CD14-positive monocyte (primary cell): ENCODE measurements around the gene ADCY2. TPM values are rescaled to one million over a fixed set of nuclear protein-coding genes. Genes with fewer than 3 reads are reported as not detected.

Source experiments
- DNase-seq, 3 donors: peaks; one replicate each; pipeline ENCODE4 v3.0.0-alpha.2; 2011 to 2022
- H2AFZ ChIP-seq: 2 replicates; pipeline ENCODE4 v1.6.0; 2012; ENCODE audit warnings: mild to moderate bottlenecking, low read depth, low read length, inconsistent platforms; ENCODE audit not compliant: insufficient read depth, poor library complexity, severe bottlenecking
- H3K27ac ChIP-seq, 2 donors: 1 replicate in 1 of 2; 2 replicates in 1 of 2; pipeline ENCODE4 v1.5.1; 2012 to 2013; ENCODE audit warnings: low read length in 2 of 2, control low read depth in 1 of 2, inconsistent platforms in 1 of 2, low read depth in 1 of 2, mild to moderate bottlenecking in 1 of 2
- H3K27me3 ChIP-seq, 2 donors: one replicate each; pipeline versions ENCODE4 v1.6.0 to v1.6.1; 2011 to 2013; ENCODE audit warnings: low read length in 2 of 2; ENCODE audit not compliant: control insufficient read depth in 2 of 2, insufficient read depth in 2 of 2
- H3K36me3 ChIP-seq, 2 donors: replicated peaks in 1 of 2; 1 replicate in 1 of 2; 2 replicates in 1 of 2; pipeline versions ENCODE4 v1.5.1 to v1.6.1; 2012 to 2013; ENCODE audit warnings: low read length in 2 of 2, control low read depth in 1 of 2, inconsistent platforms in 1 of 2, mild to moderate bottlenecking in 1 of 2; ENCODE audit not compliant: insufficient read depth in 2 of 2, control insufficient read depth in 1 of 2
- H3K4me1 ChIP-seq, 2 donors: 1 replicate in 1 of 2; 2 replicates in 1 of 2; pipeline versions ENCODE4 v1.5.1 to v1.6.1; 2012 to 2013; ENCODE audit warnings: low read length in 2 of 2, control low read depth in 1 of 2, inconsistent platforms in 1 of 2, mild to moderate bottlenecking in 1 of 2, moderate library complexity in 1 of 2; ENCODE audit not compliant: insufficient read depth in 2 of 2, control insufficient read depth in 1 of 2
- H3K4me2 ChIP-seq: replicated peaks from 2 replicates; pipeline ENCODE3; 2012; ENCODE audit warnings: low read length, moderate library complexity, mild to moderate bottlenecking; ENCODE audit not compliant: poor library complexity, severe bottlenecking; ENCODE audit errors: extremely low read depth
- H3K4me3 ChIP-seq, 3 experiments: fragments of 200-600 bp in 1 of 3; sonication (generic) in 1 of 3; replicated peaks in 1 of 3; 1 replicate in 2 of 3; 2 replicates in 1 of 3; pipeline ENCODE4 v1.5.1; 2011 to 2013; ENCODE audit warnings: low read length in 3 of 3, mild to moderate bottlenecking in 3 of 3, control low read depth in 2 of 3, low read depth in 2 of 3, inconsistent platforms in 1 of 3, moderate library complexity in 1 of 3
- H3K79me2 ChIP-seq: 2 replicates; pipeline ENCODE4 v1.6.0; 2012; ENCODE audit warnings: mild to moderate bottlenecking, control low read depth, inconsistent platforms, low read length, moderate library complexity; ENCODE audit not compliant: insufficient read depth
- H3K9ac ChIP-seq: 2 replicates; pipeline ENCODE4 v1.6.0; 2017; ENCODE audit warnings: low read length, mild to moderate bottlenecking; ENCODE audit not compliant: insufficient read depth, poor library complexity, severe bottlenecking
- H3K9me3 ChIP-seq, 2 donors: replicated peaks in 1 of 2; 1 replicate in 1 of 2; 2 replicates in 1 of 2; pipeline versions ENCODE4 v1.5.1 to v1.6.1; 2012 to 2013; ENCODE audit warnings: low read length in 2 of 2, control low read depth in 1 of 2; ENCODE audit not compliant: control insufficient read depth in 1 of 2, insufficient read depth in 1 of 2
- H4K20me1 ChIP-seq: 2 replicates; pipeline ENCODE4 v1.6.0; 2012; ENCODE audit warnings: mild to moderate bottlenecking, low read length, control low read depth, moderate library complexity; ENCODE audit not compliant: insufficient read depth
- H3K27ac Mint-ChIP-seq, 7 donors: one replicate each; pipeline ENCODE4 v1.8.0; 2020; ENCODE audit warnings: mild to moderate bottlenecking in 7 of 7, mixed read lengths in 7 of 7, moderate library complexity in 6 of 7, inconsistent platforms in 2 of 7
- H3K27me3 Mint-ChIP-seq, 3 donors: one replicate each; pipeline ENCODE4 v1.8.0; 2021 to 2022; ENCODE audit warnings: low read depth in 3 of 3, mild to moderate bottlenecking in 3 of 3, mixed read lengths in 3 of 3, moderate library complexity in 3 of 3, inconsistent platforms in 1 of 3
- H3K36me3 Mint-ChIP-seq, 2 donors: one replicate each; pipeline ENCODE4 v1.8.0; 2020; ENCODE audit warnings: mixed read lengths in 2 of 2, inconsistent platforms in 1 of 2, mild to moderate bottlenecking in 1 of 2
- H3K4me1 Mint-ChIP-seq: one replicate; pipeline ENCODE4 v1.8.0; 2020; ENCODE audit warnings: mild to moderate bottlenecking, mixed read lengths
- H3K4me3 Mint-ChIP-seq, 2 donors: one replicate each; pipeline ENCODE4 v1.8.0; 2020; ENCODE audit warnings: mild to moderate bottlenecking in 2 of 2, mixed read lengths in 2 of 2, moderate library complexity in 1 of 2
- H3K9me3 Mint-ChIP-seq, 7 donors: one replicate each; pipeline ENCODE4 v1.8.0; 2020 to 2022; ENCODE audit warnings: mixed read lengths in 7 of 7, mild to moderate bottlenecking in 6 of 7, moderate library complexity in 6 of 7, inconsistent platforms in 2 of 7
- WGBS: methylation state at CpG from one replicate; pipeline ENCODE4 v1.1.5; 2013; ENCODE audit warnings: missing lambda C conversion rate; ENCODE audit not compliant: insufficient coverage; 5-methylcytosine and 5-hydroxymethylcytosine counted together
- intact Hi-C, 2 donors: fragments of 100-400 bp; cut with micrococcal nuclease; formaldehyde crosslinking; loops; one replicate each; pipeline versions ENCODE4 v1.15.0 to v1.15.1; 2023
- polyA plus RNA-seq, 3 donors: library from polyadenylated mRNA; depleted of rRNA in 1 of 3; unstranded in 2 of 3; stranded (reverse) in 1 of 3; fragments of 300-500 nt in 2 of 3; fragments of >200 nt in 1 of 3; fragmentation: Illumina TruSeq in 2 of 3; gene quantifications; 1 replicate in 2 of 3; 2 replicates in 1 of 3; pipeline ENCODE4 v1.2.3, GENCODE V29; 2012 to 2021
- TF ChIP-seq, protein P1 (sequence below): fragments of 200-600 bp; IDR thresholded peaks from one replicate; pipeline ENCODE4 v1.8.0; 2022; ENCODE audit warnings: antibody characterized with exemption, mild to moderate bottlenecking

ADCY2 gene
- polyA plus RNA-seq, 3 donors = not detected

DNA sequence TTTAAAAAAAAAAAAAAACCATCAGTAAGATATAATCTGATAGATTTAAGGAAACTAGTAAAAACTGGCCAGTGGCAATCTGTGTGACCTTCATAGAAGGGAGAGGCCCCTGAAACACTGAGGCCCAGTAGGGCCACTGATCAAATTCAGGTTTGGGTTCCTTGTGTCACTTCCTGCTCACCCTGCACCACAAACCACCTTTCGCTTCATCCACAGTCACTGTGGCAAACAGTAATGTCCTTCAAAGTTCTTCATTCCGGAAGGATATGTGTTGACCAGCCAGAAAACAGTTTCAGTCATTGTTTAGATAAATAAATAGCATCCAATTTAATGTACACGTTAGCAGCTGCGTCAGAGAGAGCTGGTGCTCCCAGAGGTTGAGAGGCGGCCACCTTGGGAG lies 232.9 kb downstream of the ADCY2 start:
- no CpG with 5 or more reads among the region's 5 CpGs for WGBS
- Mint-ChIP-seq H3K4me3 (no peak overlapping the region), H3K27ac (no peak overlapping the region), H3K4me1 (no peaks in the 10 kb centered on the region), H3K9me3 (peaks cover 0 to 6% (median 0%) of the 10 kb centered on the region in 7 donors), H3K27me3 (peaks cover 0 to 2% (median 0%) of the 10 kb centered on the region in 3 donors), H3K36me3 (no peaks in the 10 kb centered on the region)
- Histone ChIP-seq H3K9me3 (no peaks in the 10 kb centered on the region), H3K36me3 (no peaks in the 10 kb centered on the region), H3K27me3 (no peaks in the 10 kb centered on the region), H2AFZ (no peak overlapping the region), H3K9ac (no peak overlapping the region), H3K27ac (no peak overlapping the region), H4K20me1 (no peaks in the 10 kb centered on the region), H3K4me3 (no peak overlapping the region), H3K4me1 (no peaks in the 10 kb centered on the region), H3K79me2 (no peaks in the 10 kb centered on the region), H3K4me2 (no peak overlapping the region)
- intact Hi-C loops = no loop called here
- TF ChIP-seq, protein P1, sequence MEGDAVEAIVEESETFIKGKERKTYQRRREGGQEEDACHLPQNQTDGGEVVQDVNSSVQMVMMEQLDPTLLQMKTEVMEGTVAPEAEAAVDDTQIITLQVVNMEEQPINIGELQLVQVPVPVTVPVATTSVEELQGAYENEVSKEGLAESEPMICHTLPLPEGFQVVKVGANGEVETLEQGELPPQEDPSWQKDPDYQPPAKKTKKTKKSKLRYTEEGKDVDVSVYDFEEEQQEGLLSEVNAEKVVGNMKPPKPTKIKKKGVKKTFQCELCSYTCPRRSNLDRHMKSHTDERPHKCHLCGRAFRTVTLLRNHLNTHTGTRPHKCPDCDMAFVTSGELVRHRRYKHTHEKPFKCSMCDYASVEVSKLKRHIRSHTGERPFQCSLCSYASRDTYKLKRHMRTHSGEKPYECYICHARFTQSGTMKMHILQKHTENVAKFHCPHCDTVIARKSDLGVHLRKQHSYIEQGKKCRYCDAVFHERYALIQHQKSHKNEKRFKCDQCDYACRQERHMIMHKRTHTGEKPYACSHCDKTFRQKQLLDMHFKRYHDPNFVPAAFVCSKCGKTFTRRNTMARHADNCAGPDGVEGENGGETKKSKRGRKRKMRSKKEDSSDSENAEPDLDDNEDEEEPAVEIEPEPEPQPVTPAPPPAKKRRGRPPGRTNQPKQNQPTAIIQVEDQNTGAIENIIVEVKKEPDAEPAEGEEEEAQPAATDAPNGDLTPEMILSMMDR = no peak
- no peak for DNase-seq

GRCh38 chr5:7629561-7629960 lies 233.6 kb downstream of the ADCY2 start:
- TF ChIP-seq, protein P1 = no peak
- DNase-seq = no peak
- H3K4me2 ChIP-seq = no peak overlapping the region
- H2AFZ ChIP-seq = no peak overlapping the region
- H3K9me3 Mint-ChIP-seq = peaks cover 0 to 6% (median 0%) of the 10 kb centered on the region in 7 donors
- H3K27me3 ChIP-seq = no peaks in the 10 kb centered on the region
- no peaks in the 10 kb centered on the region for H3K79me2 ChIP-seq
- WGBS = 20% methylated on average over 2 of the region's 5 CpGs
- no peaks in the 10 kb centered on the region for H3K4me1 ChIP-seq
- no peak overlapping the region for H3K27ac ChIP-seq
- H3K9me3 ChIP-seq = no peaks in the 10 kb centered on the region
- no peaks in the 10 kb centered on the region for H3K36me3 ChIP-seq
- no peaks in the 10 kb centered on the region for H4K20me1 ChIP-seq
- no peak overlapping the region for H3K9ac ChIP-seq
- H3K4me3 ChIP-seq = no peak overlapping the region
- H3K36me3 Mint-ChIP-seq = no peaks in the 10 kb centered on the region
- no peak overlapping the region for H3K27ac Mint-ChIP-seq
- peaks cover 0 to 2% (median 0%) of the 10 kb centered on the region in 3 donors for H3K27me3 Mint-ChIP-seq
- H3K4me3 Mint-ChIP-seq = no peak overlapping the region
- intact Hi-C loops = no loop called here
- H3K4me1 Mint-ChIP-seq = no peaks in the 10 kb centered on the region
